Measurements from ENCODE around the gene S100A5.

DNA sequence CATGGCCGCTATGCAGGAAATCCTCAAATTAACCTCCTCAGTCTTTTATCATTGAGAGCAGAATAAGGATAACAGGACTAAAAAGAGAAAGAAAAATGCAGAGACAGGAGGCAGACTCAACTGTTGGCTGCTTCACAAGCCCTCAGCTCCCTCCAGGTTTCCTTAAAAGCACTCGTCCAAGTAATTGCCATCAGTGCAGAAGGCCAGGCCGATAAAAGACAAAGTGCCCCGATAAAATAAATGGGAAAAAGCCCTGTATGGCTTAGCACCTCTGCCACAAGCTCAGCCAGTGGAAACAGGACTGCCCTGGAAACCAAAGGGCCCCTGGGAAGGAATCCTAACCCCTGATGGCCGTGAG lies 13.1 kb downstream of the S100A5 start:
- no peak for TF ChIP-seq PATZ1 (tag by site-specific recombination; IDR thresholded peaks at IDR 0.05)
- TF ChIP-seq, protein P1, sequence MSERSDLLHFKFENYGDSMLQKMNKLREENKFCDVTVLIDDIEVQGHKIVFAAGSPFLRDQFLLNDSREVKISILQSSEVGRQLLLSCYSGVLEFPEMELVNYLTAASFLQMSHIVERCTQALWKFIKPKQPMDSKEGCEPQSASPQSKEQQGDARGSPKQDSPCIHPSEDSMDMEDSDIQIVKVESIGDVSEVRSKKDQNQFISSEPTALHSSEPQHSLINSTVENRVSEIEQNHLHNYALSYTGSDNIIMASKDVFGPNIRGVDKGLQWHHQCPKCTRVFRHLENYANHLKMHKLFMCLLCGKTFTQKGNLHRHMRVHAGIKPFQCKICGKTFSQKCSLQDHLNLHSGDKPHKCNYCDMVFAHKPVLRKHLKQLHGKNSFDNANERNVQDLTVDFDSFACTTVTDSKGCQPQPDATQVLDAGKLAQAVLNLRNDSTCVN (tag by site-specific recombination; optimal IDR thresholded peaks at IDR 0.05): no peak
